H1 (cell line): ENCODE data around the gene SLC12A4. TPM values are rescaled to one million over a fixed set of nuclear protein-coding genes. Genes with fewer than 3 reads are reported as not detected.

Source experiments
- CTCF ChIA-PET: fragments of 300-600 bp; sonication (Branson Sonifier 250); formaldehyde crosslinking; loops from one replicate; lab custom pipeline; 2021; ENCODE audit not compliant: partially characterized antibody; lab: Charles Lee
- POLR2A ChIA-PET: fragments of 300-600 bp; sonication (Branson Sonifier 250); formaldehyde crosslinking; loops from one replicate; lab custom pipeline; 2021; ENCODE audit warnings: inconsistent platforms; ENCODE audit not compliant: partially characterized antibody; lab: Charles Lee
- DNase-seq, 2 experiments: peaks; one replicate each; pipeline versions ENCODE4 v3.0.0 to v3.0.0-alpha.2; 2010 to 2022; ENCODE audit warnings: low spot score in 2 of 2, low read depth in 1 of 2, mixed read lengths in 1 of 2
- FAIRE-seq: peaks from 2 replicates; lab custom pipeline; 2011; peaks lifted over from hg19 to GRCh38; lab: Jason Lieb, UNC
- H2AFZ ChIP-seq: 2 replicates; pipeline ENCODE4 v1.8.1; 2012; ENCODE audit warnings: low read length, inconsistent platforms
- H2AK5ac ChIP-seq: 2 replicates; pipeline ENCODE4 v1.6.1; 2013; ENCODE audit warnings: low read depth, low read length
- H2BK120ac ChIP-seq: replicated peaks from 2 replicates; pipeline ENCODE3; 2013; ENCODE audit warnings: low read depth, low read length, inconsistent platforms
- H2BK12ac ChIP-seq: 2 replicates; pipeline ENCODE4 v1.6.1; 2013; ENCODE audit warnings: low read depth, low read length
- H2BK15ac ChIP-seq: 2 replicates; pipeline ENCODE4 v1.6.1; 2013; ENCODE audit warnings: low read length
- H2BK20ac ChIP-seq: 2 replicates; pipeline ENCODE4 v1.6.1; 2013; ENCODE audit warnings: low read length
- H2BK5ac ChIP-seq: 2 replicates; pipeline ENCODE4 v1.6.1; 2013; ENCODE audit warnings: low read depth, low read length
- H3K14ac ChIP-seq: 2 replicates; pipeline ENCODE4 v1.6.1; 2013; ENCODE audit warnings: inconsistent platforms; ENCODE audit not compliant: insufficient read length
- H3K18ac ChIP-seq: 2 replicates; pipeline ENCODE4 v1.6.1; 2013; ENCODE audit warnings: low read length; ENCODE audit errors: extremely low read depth
- H3K23ac ChIP-seq: 2 replicates; pipeline ENCODE4 v1.6.1; 2013; ENCODE audit warnings: inconsistent platforms; ENCODE audit not compliant: insufficient read length
- H3K23me2 ChIP-seq: 2 replicates; pipeline ENCODE4 v1.6.1; 2013; ENCODE audit warnings: low read depth, low read length
- H3K27ac ChIP-seq: 2 replicates; pipeline ENCODE4 v1.6.1; 2011; ENCODE audit warnings: low read depth, low read length, inconsistent platforms
- H3K27me3 ChIP-seq, 4 experiments: replicated peaks in 1 of 4; 1 replicate in 1 of 4; 2 replicates in 3 of 4; pipeline versions ENCODE4 v1.6.1 to v1.8.1; 2011 to 2013; ENCODE audit warnings: low read length in 3 of 4, mild to moderate bottlenecking in 3 of 4, inconsistent platforms in 2 of 4, mixed read lengths in 2 of 4, moderate library complexity in 1 of 4; ENCODE audit not compliant: control insufficient read depth in 3 of 4, insufficient read depth in 3 of 4; ENCODE audit errors: extremely low read depth in 1 of 4
- H3K36me3 ChIP-seq, 4 experiments: 2 replicates each; pipeline versions ENCODE4 v1.6.1 to v1.8.1; 2011 to 2013; ENCODE audit warnings: mild to moderate bottlenecking in 4 of 4, low read length in 3 of 4, moderate library complexity in 2 of 4, control low read depth in 1 of 4, inconsistent platforms in 1 of 4; ENCODE audit not compliant: insufficient read depth in 4 of 4, control insufficient read depth in 2 of 4
- H3K4ac ChIP-seq: replicated peaks from 2 replicates; pipeline ENCODE3; 2013; ENCODE audit warnings: low read length, low read depth, mixed read lengths, inconsistent platforms; ENCODE audit not compliant: insufficient read length
- H3K4me1 ChIP-seq, 4 experiments: replicated peaks in 1 of 4; 1 replicate in 1 of 4; 2 replicates in 3 of 4; pipeline versions ENCODE4 v1.6.1 to v1.8.1; 2011 to 2013; ENCODE audit warnings: low read length in 3 of 4, inconsistent platforms in 2 of 4, mixed read lengths in 1 of 4; ENCODE audit not compliant: insufficient read depth in 4 of 4, control insufficient read depth in 3 of 4
- H3K4me2 ChIP-seq, 2 experiments: 2 replicates each; pipeline versions ENCODE4 v1.6.1 to v1.8.1; 2011 to 2013; ENCODE audit warnings: low read depth in 2 of 2, low read length in 2 of 2, control low read depth in 1 of 2, inconsistent platforms in 1 of 2, mild to moderate bottlenecking in 1 of 2; ENCODE audit not compliant: insufficient read depth in 1 of 2
- H3K4me3 ChIP-seq, 4 experiments: fragments of 200-600, 300-600 bp in 1 of 4; sonication (generic), shearing (Covaris generic), sonication (Bioruptor Twin) in 1 of 4; 2 replicates each; pipeline versions ENCODE4 v1.5.1 to v1.8.1; 2011 to 2016; ENCODE audit warnings: low read length in 4 of 4, low read depth in 3 of 4, control low read depth in 2 of 4, inconsistent platforms in 2 of 4, mild to moderate bottlenecking in 2 of 4, mixed read lengths in 1 of 4, moderate library complexity in 1 of 4; ENCODE audit not compliant: insufficient read depth in 2 of 4; ENCODE audit errors: extremely low read depth in 1 of 4
- H3K56ac ChIP-seq: replicated peaks from 2 replicates; pipeline ENCODE3; 2013; ENCODE audit warnings: low read depth, mild to moderate bottlenecking, mixed read lengths, low read length, inconsistent platforms; ENCODE audit not compliant: insufficient read length
- H3K79me1 ChIP-seq: 2 replicates; pipeline ENCODE4 v1.6.1; 2013; ENCODE audit warnings: low read depth, low read length, control low read depth
- H3K79me2 ChIP-seq, 2 experiments: 2 replicates each; pipeline versions ENCODE4 v1.6.1 to v1.8.1; 2012 to 2013; ENCODE audit warnings: low read length in 2 of 2, mild to moderate bottlenecking in 2 of 2, inconsistent platforms in 1 of 2; ENCODE audit not compliant: insufficient read depth in 2 of 2, control insufficient read depth in 1 of 2
- H3K9ac ChIP-seq, 4 experiments: replicated peaks in 1 of 4; 1 replicate in 1 of 4; 2 replicates in 3 of 4; pipeline versions ENCODE4 v1.6.1 to v1.8.1; 2011 to 2013; ENCODE audit warnings: low read depth in 3 of 4, low read length in 3 of 4, control low read depth in 2 of 4, mild to moderate bottlenecking in 2 of 4, moderate library complexity in 2 of 4, inconsistent platforms in 1 of 4; ENCODE audit errors: extremely low read depth in 1 of 4
- H3K9me3 ChIP-seq, 2 experiments: 2 replicates each; pipeline versions ENCODE4 v1.6.1 to v1.8.1; 2012 to 2013; ENCODE audit warnings: mild to moderate bottlenecking in 2 of 2, moderate library complexity in 2 of 2, control low read depth in 1 of 2, inconsistent platforms in 1 of 2, low read depth in 1 of 2, low read length in 1 of 2, mixed read lengths in 1 of 2; ENCODE audit not compliant: insufficient read depth in 2 of 2
- H4K20me1 ChIP-seq, 2 experiments: replicated peaks in 1 of 2; 2 replicates each; pipeline versions ENCODE3 to v1.8.1; 2011 to 2013; ENCODE audit warnings: inconsistent platforms in 2 of 2, low read length in 2 of 2, mild to moderate bottlenecking in 1 of 2; ENCODE audit not compliant: insufficient read depth in 2 of 2, control insufficient read depth in 1 of 2
- H4K5ac ChIP-seq: 2 replicates; pipeline ENCODE4 v1.6.1; 2013; ENCODE audit warnings: low read length, low read depth, mixed read lengths, inconsistent platforms; ENCODE audit not compliant: insufficient read length
- H4K8ac ChIP-seq: 2 replicates; pipeline ENCODE4 v1.8.0; 2013; ENCODE audit warnings: mild to moderate bottlenecking, moderate library complexity, low read length, inconsistent platforms; ENCODE audit not compliant: insufficient read depth; ENCODE audit errors: extremely low read depth
- H4K91ac ChIP-seq: replicated peaks from 2 replicates; pipeline ENCODE3; 2013; ENCODE audit warnings: low read length, mixed read lengths, inconsistent platforms; ENCODE audit not compliant: insufficient read length
- POLR2AphosphoS5 ChIP-seq: IDR thresholded peaks from 2 replicates; pipeline ENCODE4 v1.6.1; 2011; ENCODE audit warnings: low read depth, low read length
- RAD21 ChIP-seq, 2 experiments: IDR thresholded peaks in 1 of 2; conservative IDR thresholded peaks in 1 of 2; 2 replicates each; pipeline ENCODE4 v1.6.1; 2011; ENCODE audit warnings: low read depth in 2 of 2, low read length in 2 of 2, improper control_type of control experiment in 1 of 2, inconsistent platforms in 1 of 2, mild to moderate bottlenecking in 1 of 2, moderate library complexity in 1 of 2
- SUZ12 ChIP-seq: fragments of 200-600 bp; sonication (generic); IDR thresholded peaks from 2 replicates; pipeline ENCODE4 v1.6.1; 2012; ENCODE audit warnings: mild to moderate bottlenecking, inconsistent platforms, low read length, moderate library complexity, mixed read lengths
- WGBS, 2 experiments: shearing (Covaris generic) in 1 of 2; methylation state at CpG; one replicate each; pipeline versions ENCODE4 v1.1.6 to v1.1.7; 2013 to 2015; ENCODE audit warnings: low lambda C conversion rate in 2 of 2, mixed read lengths in 2 of 2, inconsistent platforms in 1 of 2, low coverage in 1 of 2, missing lambda C conversion rate in 1 of 2; ENCODE audit not compliant: insufficient replicate concordance in 2 of 2, insufficient coverage in 1 of 2, insufficient read length in 1 of 2; ENCODE audit errors: extremely low coverage in 1 of 2, missing lambda C conversion rate in 1 of 2; 5-methylcytosine and 5-hydroxymethylcytosine counted together
- polyA plus RNA-seq, 7 experiments: library from polyadenylated mRNA; depleted of rRNA in 3 of 7; stranded (reverse) in 5 of 7; unstranded in 2 of 7; fragments of >200 nt in 5 of 7; fragments of 200-250 nt in 2 of 7; gene quantifications; 1 replicate in 5 of 7; 2 replicates in 1 of 7; 4 replicates in 1 of 7; pipeline versions ENCODE4 v1.2.1 to v1.2.3, GENCODE V29; 2011 to 2013; ENCODE audit warnings: missing spikeins in 2 of 7, mixed read lengths in 2 of 7
- total RNA-seq: library from RNA; stranded (reverse); fragmentation: NEBNext Ultra II Directional; extraction: Animal tissue kit (Norgen Biotek cat#: 25700); gene quantifications from 2 replicates; pipeline ENCODE4 v1.2.1, GENCODE V29; 2021
- TF ChIP-seq, protein P1 (sequence below), 3 experiments: IDR thresholded peaks; 1 replicate in 2 of 3; 2 replicates in 1 of 3; pipeline versions ENCODE4 v1.5.1 to v1.6.1; 2011; ENCODE audit warnings: low read length in 3 of 3, mild to moderate bottlenecking in 3 of 3, inconsistent platforms in 2 of 3, low read depth in 1 of 3, moderate library complexity in 1 of 3; ENCODE audit not compliant: insufficient read depth in 1 of 3; ENCODE audit errors: control extremely low read depth in 1 of 3

SLC12A4 gene
- total and polyA plus RNA-seq, 2 of the 8 experiments (the other 6 are each of a cell fraction or from before 2014, with no cell fraction given): 41.3 to 49.3 TPM

DNA sequence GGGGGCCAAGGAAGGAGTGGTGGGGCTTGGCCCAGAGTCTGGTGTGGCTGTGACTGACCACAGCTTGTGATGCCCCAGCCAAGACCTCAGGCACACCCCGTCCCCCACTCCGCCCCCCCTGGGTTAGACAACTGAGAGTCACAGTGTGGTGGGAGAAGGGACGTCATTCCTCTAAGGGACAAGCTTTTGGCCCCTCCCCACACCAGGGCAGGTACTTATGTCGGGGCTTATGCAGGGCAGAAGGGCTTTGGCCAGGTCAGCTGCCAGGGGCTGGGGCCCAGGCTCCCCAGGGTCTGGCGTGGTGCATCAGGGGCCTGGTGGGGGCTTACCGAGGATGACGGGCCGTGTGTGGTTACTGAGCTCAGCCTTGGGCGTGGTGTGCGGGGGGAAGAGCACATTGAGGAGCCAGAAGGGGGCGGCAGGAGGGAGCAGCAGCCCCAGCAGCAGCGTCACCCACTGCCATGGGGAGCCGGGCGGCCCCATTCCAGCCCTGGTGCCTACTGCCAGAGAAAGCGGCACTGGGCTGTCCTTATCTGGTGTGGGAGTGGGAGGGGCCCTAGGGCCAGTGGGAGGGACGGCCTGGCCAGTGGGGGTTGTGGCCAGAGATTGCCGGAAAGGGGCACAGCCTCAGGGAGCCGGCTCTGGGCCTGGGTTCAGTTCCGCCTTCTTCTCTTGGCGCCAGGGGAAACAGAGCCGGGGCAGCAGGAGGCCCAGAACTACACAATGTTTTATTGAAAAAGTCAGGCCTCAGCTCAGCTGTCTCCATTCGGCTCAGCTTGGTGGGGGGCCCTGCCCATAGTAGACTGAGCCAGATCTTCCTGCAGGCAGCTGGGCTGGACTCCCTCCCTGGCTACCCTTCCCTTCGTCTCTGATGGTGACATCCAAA lies 24.6 kb downstream of the SLC12A4 start, which contains the start of gene LCAT:
Gene LCAT, minus strand, starts transcription at position 502 of the 886 bp plus-strand sequence. Its CDS starts 19 bp downstream, at position 483.
- POLR2A ChIA-PET: interaction anchor here (0.8 to 6.8 kb wide), 9 partner anchors 8 to 140 kb away, joined by 3 to 31 read pairs (median 4); partner anchors contain the start of genes CTRL and PSMB10
- Histone ChIP-seq H3K79me2 (no peaks in the 10 kb centered on the region), H3K79me1 (peaks cover 2% of the 10 kb centered on the region; the same call in 1 of the 2 replicates), H3K23me2 (no peaks in the 10 kb centered on the region), H4K8ac (peak within 1 kb of the TSS; percentile 80), H2BK20ac (no peak within 1 kb of the TSS), H3K4ac (no peak within 1 kb of the TSS), H3K23ac (no peak within 1 kb of the TSS), H4K20me1 (peaks cover 15 to 42% of the 10 kb centered on the region in 2 experiments), H4K91ac (no peak within 1 kb of the TSS), H3K14ac (no peak within 1 kb of the TSS), H3K4me1 (no peaks in the 10 kb centered on the region; a peak in 1 of 7 replicates), H4K5ac (no peak within 1 kb of the TSS), H3K4me3 (no peak within 1 kb of the TSS), H3K27ac (no peak within 1 kb of the TSS), H2BK5ac (no peak within 1 kb of the TSS), H3K4me2 (no peak within 1 kb of the TSS), H3K18ac (no peak within 1 kb of the TSS), H3K36me3 (peaks cover 5 to 35% (median 15%) of the 10 kb centered on the region in 4 experiments; a peak in 6 of 8 replicates), H3K56ac (no peak within 1 kb of the TSS), H2AFZ (no peak within 1 kb of the TSS), H2BK120ac (no peak within 1 kb of the TSS), H2BK12ac (no peak within 1 kb of the TSS), H3K9ac (no peak within 1 kb of the TSS), H3K27me3 (no peaks in the 10 kb centered on the region), H2AK5ac (no peak within 1 kb of the TSS), H3K9me3 (no peaks in the 10 kb centered on the region), H2BK15ac (no peak within 1 kb of the TSS)
- FAIRE-seq (no peak), DNase-seq (no peak)
- 82% methylated on average over 21 of the region's 23 CpGs; no CpG with 5 or more reads in 1 of the 2 experiments for WGBS, 2 experiments
- CTCF ChIA-PET: interaction anchor here (0.6 to 27.1 kb wide), 20 partner anchors 10 to 756 kb away, joined by 3 to 623 read pairs (median 4); partner anchors contain the start of genes CTRL, EDC4, NRN1L and PSKH1
- TF ChIP-seq RAD21 (IDR thresholded peaks at IDR 0.05 in 1 of 2, conservative IDR thresholded peaks at IDR 0.05 in 1 of 2; ENCODE audit: low read depth in 2 of 2, low read length in 2 of 2): peak in 1 of 2 experiments; percentile 20; a peak in 2 of 4 replicates
- no peak for TF ChIP-seq SUZ12
- TF ChIP-seq, protein P1, sequence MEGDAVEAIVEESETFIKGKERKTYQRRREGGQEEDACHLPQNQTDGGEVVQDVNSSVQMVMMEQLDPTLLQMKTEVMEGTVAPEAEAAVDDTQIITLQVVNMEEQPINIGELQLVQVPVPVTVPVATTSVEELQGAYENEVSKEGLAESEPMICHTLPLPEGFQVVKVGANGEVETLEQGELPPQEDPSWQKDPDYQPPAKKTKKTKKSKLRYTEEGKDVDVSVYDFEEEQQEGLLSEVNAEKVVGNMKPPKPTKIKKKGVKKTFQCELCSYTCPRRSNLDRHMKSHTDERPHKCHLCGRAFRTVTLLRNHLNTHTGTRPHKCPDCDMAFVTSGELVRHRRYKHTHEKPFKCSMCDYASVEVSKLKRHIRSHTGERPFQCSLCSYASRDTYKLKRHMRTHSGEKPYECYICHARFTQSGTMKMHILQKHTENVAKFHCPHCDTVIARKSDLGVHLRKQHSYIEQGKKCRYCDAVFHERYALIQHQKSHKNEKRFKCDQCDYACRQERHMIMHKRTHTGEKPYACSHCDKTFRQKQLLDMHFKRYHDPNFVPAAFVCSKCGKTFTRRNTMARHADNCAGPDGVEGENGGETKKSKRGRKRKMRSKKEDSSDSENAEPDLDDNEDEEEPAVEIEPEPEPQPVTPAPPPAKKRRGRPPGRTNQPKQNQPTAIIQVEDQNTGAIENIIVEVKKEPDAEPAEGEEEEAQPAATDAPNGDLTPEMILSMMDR (IDR thresholded peaks at IDR 0.05; ENCODE audit: control extremely low read depth in 1 of 3, insufficient read depth in 1 of 3, low read depth in 1 of 3, low read length in 3 of 3): peak; percentile 26 to 31 (median 30); a peak in 3 of 4 replicates
- no peak for TF ChIP-seq POLR2AphosphoS5
